Mucosa of stomach (tissue), 1 donor: ENCODE results near the gene NOL3.

Experiments used
- H3K27me3 ChIP-seq: one replicate; pipeline ENCODE4 v1.7.0; 2013; ENCODE audit warnings: mild to moderate bottlenecking, low read length; ENCODE audit not compliant: control insufficient read depth, insufficient read depth
- H3K36me3 ChIP-seq: one replicate; pipeline ENCODE4 v1.7.0; 2013; ENCODE audit warnings: low read length; ENCODE audit not compliant: control insufficient read depth, insufficient read depth
- H3K4me1 ChIP-seq: one replicate; pipeline ENCODE4 v1.7.0; 2013; ENCODE audit warnings: mild to moderate bottlenecking, low read length; ENCODE audit not compliant: control insufficient read depth, insufficient read depth
- H3K4me3 ChIP-seq: one replicate; pipeline ENCODE4 v1.7.0; 2013; ENCODE audit warnings: low read length
- H3K9ac ChIP-seq: one replicate; pipeline ENCODE4 v1.7.0; 2013; ENCODE audit warnings: mild to moderate bottlenecking, low read length, moderate library complexity
- H3K9me3 ChIP-seq: one replicate; pipeline ENCODE4 v1.7.0; 2013; ENCODE audit warnings: mild to moderate bottlenecking, low read length, moderate library complexity; ENCODE audit not compliant: control insufficient read depth
- donor health status: Pancreatic carcinoma.

Gene NOL3

GRCh38 chr16:67157892-67158635 lies 12.3 kb upstream of the NOL3 start:
- H3K4me3 ChIP-seq: peak overlapping the region; percentile 86
- H3K9ac ChIP-seq: peak overlapping the region; percentile 99

DNA sequence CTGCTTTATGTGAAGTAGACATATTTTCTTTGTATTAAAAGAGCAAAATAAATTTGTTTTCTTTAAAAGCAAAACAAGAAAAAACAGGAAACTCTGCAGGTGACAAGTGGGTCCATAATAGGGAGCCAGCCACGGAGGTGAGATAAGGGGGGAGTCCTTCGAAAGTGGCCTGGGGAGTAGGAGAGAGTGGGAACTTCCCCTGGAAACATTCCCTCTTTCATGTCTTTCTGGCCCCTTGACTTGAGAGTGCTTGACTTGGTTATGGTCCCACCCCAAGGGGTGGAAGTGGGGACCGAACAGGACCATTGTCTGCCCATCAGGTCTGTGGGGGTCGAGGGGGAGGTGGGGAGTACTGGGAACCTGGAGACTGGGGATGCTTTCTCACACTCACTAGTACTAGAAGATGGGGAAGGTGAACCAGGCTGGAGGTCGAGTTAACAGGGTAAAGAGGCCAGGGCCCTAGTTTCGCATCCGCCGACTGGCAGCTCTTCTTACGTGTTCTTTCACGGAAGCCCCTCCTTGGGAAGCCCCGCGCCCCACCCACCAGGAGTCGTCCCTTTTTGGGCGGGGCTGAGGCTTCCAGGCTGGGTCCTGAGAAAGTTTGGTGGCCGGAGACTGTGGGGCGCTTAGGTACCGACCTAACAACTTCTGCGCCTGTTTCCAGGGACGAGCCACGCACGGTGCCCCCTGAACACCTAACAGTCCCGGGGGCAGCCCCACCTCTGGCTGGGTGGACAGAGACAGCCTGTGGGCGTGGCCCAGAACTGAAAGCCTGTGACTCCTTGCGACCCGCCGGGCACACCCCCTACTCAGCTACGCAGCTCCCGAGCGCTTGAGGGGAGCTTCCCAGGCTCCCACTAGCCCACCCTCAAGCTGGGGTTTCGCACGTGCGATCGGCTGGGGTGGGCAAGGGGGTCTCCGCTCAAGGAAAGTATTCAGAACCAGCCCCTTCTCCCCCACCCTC lies 11.4 kb upstream of the NOL3 start:
- Histone ChIP-seq H3K9ac (peak overlapping the region; percentile 99), H3K36me3 (no peaks in the 10 kb centered on the region), H3K27me3 (peaks cover 7% of the 10 kb centered on the region), H3K4me3 (peak overlapping the region; percentile 86), H3K4me1 (peaks cover 47% of the 10 kb centered on the region), H3K9me3 (no peaks in the 10 kb centered on the region)

More at GRCh38 chr16:67157892-67158635, 12.3 kb upstream of the NOL3 start:
- Histone ChIP-seq H3K4me1 (peaks cover 44% of the 10 kb centered on the region), H3K36me3 (no peaks in the 10 kb centered on the region), H3K9me3 (no peaks in the 10 kb centered on the region), H3K27me3 (no peaks in the 10 kb centered on the region)

- peaks cover under 1% of the 10 kb centered on the region for H3K36me3 ChIP-seq
- no peak overlapping the region for H3K4me3 ChIP-seq
- H3K27me3 ChIP-seq: peaks cover 18% of the 10 kb centered on the region
- H3K4me1 ChIP-seq: peaks cover 49% of the 10 kb centered on the region
- H3K9ac ChIP-seq: no peak overlapping the region
- H3K9me3 ChIP-seq: no peaks in the 10 kb centered on the region
Measured at GRCh38 chr16:67161595-67162058, 8.7 kb upstream of the NOL3 start.

- Histone ChIP-seq H3K9ac (no peak overlapping the region), H3K4me3 (no peak overlapping the region), H3K27me3 (peaks cover 18% of the 10 kb centered on the region), H3K4me1 (peaks cover 39% of the 10 kb centered on the region), H3K36me3 (peaks cover 4% of the 10 kb centered on the region), H3K9me3 (no peaks in the 10 kb centered on the region)
Measured at GRCh38 chr16:67162506-67163163, 7.7 kb upstream of the NOL3 start.

- Histone ChIP-seq H3K9ac (no peak overlapping the region), H3K27me3 (peaks cover 18% of the 10 kb centered on the region), H3K4me1 (peaks cover 34% of the 10 kb centered on the region)
Measured at GRCh38 chr16:67163164-67163998, 7.0 kb upstream of the NOL3 start.

GRCh38 chr16:67163999-67164558 lies 6.3 kb upstream of the NOL3 start:
- Histone ChIP-seq H3K4me1 (peaks cover 28% of the 10 kb centered on the region), H3K27me3 (peaks cover 18% of the 10 kb centered on the region), H3K4me3 (no peak overlapping the region), H3K36me3 (peaks cover 4% of the 10 kb centered on the region), H3K9me3 (no peaks in the 10 kb centered on the region), H3K9ac (no peak overlapping the region)

More at GRCh38 chr16:67163164-67163998, 7.0 kb upstream of the NOL3 start:
- Histone ChIP-seq H3K4me3 (no peak overlapping the region), H3K36me3 (peaks cover 4% of the 10 kb centered on the region), H3K9me3 (no peaks in the 10 kb centered on the region)

DNA sequence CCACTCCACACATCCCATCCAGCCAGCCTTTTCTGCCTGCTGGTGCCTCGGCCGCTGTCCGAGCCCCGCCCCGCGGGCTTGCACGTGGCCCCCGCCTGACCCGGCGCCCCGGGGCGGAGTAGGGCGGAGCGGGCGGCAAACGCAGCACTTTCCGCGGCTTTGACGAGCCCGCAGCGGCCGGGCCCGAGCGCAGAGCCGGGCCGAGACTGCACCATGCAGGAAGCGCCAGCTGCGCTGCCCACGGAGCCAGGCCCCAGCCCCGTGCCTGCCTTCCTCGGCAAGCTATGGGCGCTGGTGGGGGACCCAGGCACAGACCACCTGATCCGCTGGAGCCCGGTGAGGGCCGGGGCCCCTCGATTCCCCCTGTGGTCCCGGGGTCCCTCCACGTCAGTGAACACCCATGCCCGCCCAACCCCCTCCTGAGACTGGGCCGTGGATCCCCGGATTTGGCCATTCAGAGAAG lies 5.7 kb upstream of the NOL3 start, which contains the start of gene HSF4:
TSS of gene HSF4 (plus strand) at position 147 of the 463 bp plus-strand sequence. CDS start at position 214, 67 bp downstream.
- peak within 1 kb of the TSS; percentile 47 for H3K9ac ChIP-seq
- peaks cover 34% of the 10 kb centered on the region for H3K4me1 ChIP-seq
- peaks cover 18% of the 10 kb centered on the region for H3K27me3 ChIP-seq
- H3K36me3 ChIP-seq: peaks cover 4% of the 10 kb centered on the region
- no peaks in the 10 kb centered on the region for H3K9me3 ChIP-seq
- no peak within 1 kb of the TSS for H3K4me3 ChIP-seq

GRCh38 chr16:67165121-67166078 lies 4.9 kb upstream of the NOL3 start:
- peaks cover 39% of the 10 kb centered on the region for H3K4me1 ChIP-seq
- H3K27me3 ChIP-seq: peaks cover 18% of the 10 kb centered on the region
- no peaks in the 10 kb centered on the region for H3K9me3 ChIP-seq
- H3K36me3 ChIP-seq: peaks cover 4% of the 10 kb centered on the region
- no peak overlapping the region for H3K4me3 ChIP-seq
- H3K9ac ChIP-seq: peak overlapping the region; percentile 47

DNA sequence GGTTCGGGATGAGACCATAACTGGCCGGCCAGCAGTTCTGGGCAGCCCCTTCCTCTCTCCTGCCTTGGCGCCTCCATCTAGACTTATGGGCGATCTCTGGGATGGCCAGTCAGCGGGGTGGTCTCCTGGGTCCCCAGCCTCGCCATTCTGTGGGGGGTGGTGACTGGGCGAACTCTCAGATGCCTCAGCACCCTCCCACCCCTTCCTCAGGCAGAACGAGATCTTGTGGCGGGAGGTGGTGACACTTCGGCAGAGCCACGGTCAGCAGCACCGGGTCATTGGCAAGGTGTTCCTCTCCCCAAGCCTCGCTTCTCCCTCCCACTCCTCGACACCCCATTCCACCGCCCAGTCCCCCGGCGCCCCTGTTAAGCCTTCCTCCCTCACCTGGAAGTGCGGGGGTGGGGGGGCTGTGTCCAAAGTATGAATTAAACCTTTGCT lies 4.2 kb upstream of the NOL3 start:
- no peak overlapping the region for H3K4me3 ChIP-seq
- H3K9me3 ChIP-seq: no peaks in the 10 kb centered on the region
- H3K36me3 ChIP-seq: peaks cover 4% of the 10 kb centered on the region
- no peak overlapping the region for H3K9ac ChIP-seq
- peaks cover 18% of the 10 kb centered on the region for H3K27me3 ChIP-seq
- H3K4me1 ChIP-seq: peaks cover 42% of the 10 kb centered on the region

DNA sequence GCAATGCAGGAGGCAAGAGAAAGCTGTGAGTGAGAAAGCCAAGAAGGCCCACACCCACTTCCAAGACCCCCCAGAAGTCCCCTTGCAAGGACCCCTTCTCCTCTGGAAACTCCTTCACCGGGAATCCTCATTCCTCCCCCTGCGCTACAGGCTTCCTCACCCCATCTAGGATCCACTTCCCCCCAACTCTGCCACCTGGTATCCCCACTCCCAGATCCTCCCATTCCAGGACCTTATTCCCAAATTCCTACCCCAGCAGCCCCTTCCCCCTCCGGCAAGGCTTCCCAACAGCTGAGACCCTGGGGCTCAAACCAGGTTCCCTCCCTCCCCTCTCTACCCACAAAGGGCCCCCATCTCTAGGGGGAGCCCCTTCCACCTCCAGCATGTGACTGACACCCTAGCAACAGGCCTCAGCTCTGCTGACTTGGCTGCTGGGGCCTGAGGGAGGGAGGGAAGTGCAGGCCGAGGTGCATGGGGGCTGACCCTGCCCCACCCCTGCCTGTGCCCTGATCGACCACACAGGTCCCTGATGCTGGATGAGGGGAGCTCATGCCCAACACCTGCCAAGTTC lies 3.7 kb upstream of the NOL3 start:
- Histone ChIP-seq H3K27me3 (peaks cover 18% of the 10 kb centered on the region), H3K36me3 (peaks cover 4% of the 10 kb centered on the region), H3K4me1 (peaks cover 37% of the 10 kb centered on the region), H3K4me3 (no peak overlapping the region), H3K9me3 (no peaks in the 10 kb centered on the region), H3K9ac (no peak overlapping the region)
